HL-60 (cell line): ENCODE data around the gene PABPN1L.

Experiments used
- DNase-seq, 2 experiments: peaks; one replicate each; pipeline ENCODE4 v3.0.0-alpha.2; 2010 to 2020; ENCODE audit warnings: low read depth in 1 of 2, low spot score in 1 of 2
- H3K27ac ChIP-seq: fragments of 250-450 bp; sonication (Bioruptor Pico); replicated peaks from 2 replicates; pipeline ENCODE4 v1.5.1; 2020; ENCODE audit warnings: mild to moderate bottlenecking, moderate library complexity
- H3K27me3 ChIP-seq: fragments of 250-450 bp; sonication (Bioruptor Pico); 2 replicates; pipeline ENCODE4 v1.5.1; 2021; ENCODE audit warnings: mild to moderate bottlenecking, moderate library complexity; ENCODE audit not compliant: insufficient read depth, poor library complexity, severe bottlenecking
- H3K4me3 ChIP-seq: replicated peaks from 2 replicates; pipeline ENCODE4 v1.5.1; 2011; ENCODE audit warnings: mild to moderate bottlenecking, control low read depth, low read length; ENCODE audit not compliant: insufficient read depth
- CTCF ChIP-seq: IDR thresholded peaks from one replicate; pipeline ENCODE4 v1.5.1; 2011; ENCODE audit warnings: low read length, control low read depth, inconsistent platforms; ENCODE audit not compliant: insufficient read depth
- GABPA ChIP-seq: IDR thresholded peaks from 2 replicates; pipeline ENCODE4 v1.6.1; 2012; ENCODE audit warnings: low read depth
- POLR2AphosphoS5 ChIP-seq: IDR thresholded peaks from 2 replicates; pipeline ENCODE4 v1.6.1; 2012; ENCODE audit warnings: low read depth
- REST ChIP-seq: IDR thresholded peaks from 2 replicates; pipeline ENCODE4 v1.6.1; 2012; ENCODE audit warnings: low read depth; ENCODE audit not compliant: insufficient replicate concordance
- SPI1 ChIP-seq: IDR thresholded peaks from 2 replicates; pipeline ENCODE4 v1.6.1; 2012; ENCODE audit warnings: low read depth, mild to moderate bottlenecking, borderline replicate concordance

The PABPN1L gene

GRCh38 chr16:88839026-88839529 is 27.4 kb downstream of the PABPN1L start:
- H3K4me3 ChIP-seq: peak overlapping the region; percentile 1; the same call in 1 of the 2 replicates
- no peaks in the 10 kb centered on the region for H3K27me3 ChIP-seq
- peak overlapping the region; percentile 97 for H3K27ac ChIP-seq
- DNase-seq: peak; percentile 58 to 75
- TF ChIP-seq REST: no peak
- TF ChIP-seq POLR2AphosphoS5: peak; percentile 46; the same call in 1 of the 2 replicates
- TF ChIP-seq SPI1: no peak
- TF ChIP-seq CTCF: peak; percentile 78
- TF ChIP-seq GABPA: no peak

GRCh38 chr16:88838566-88838965 is 27.9 kb downstream of the PABPN1L start:
- no peak for DNase-seq
- Histone ChIP-seq H3K27ac (peak overlapping the region; percentile 38; the same call in 1 of the 2 replicates), H3K27me3 (no peaks in the 10 kb centered on the region), H3K4me3 (no peak overlapping the region)
- TF ChIP-seq SPI1 (no peak), REST (no peak), POLR2AphosphoS5 (no peak)

- Histone ChIP-seq H3K4me3 (no peak overlapping the region), H3K27ac (no peak overlapping the region), H3K27me3 (no peaks in the 10 kb centered on the region)
- TF ChIP-seq POLR2AphosphoS5: no peak
- no peak for TF ChIP-seq SPI1
- no peak for TF ChIP-seq CTCF
- DNase-seq: no peak
These were observed 28.7 kb downstream of the PABPN1L start for GRCh38 chr16:88837806-88838205.

- TF ChIP-seq POLR2AphosphoS5 (no peak), CTCF (no peak), GABPA (no peak), SPI1 (no peak), REST (no peak)
- Histone ChIP-seq H3K27me3 (no peaks in the 10 kb centered on the region), H3K27ac (no peak overlapping the region), H3K4me3 (no peak overlapping the region)
- no peak for DNase-seq
These were observed 29.7 kb downstream of the PABPN1L start for GRCh38 chr16:88836791-88837190.
